Mammary epithelial cell (primary cell): ENCODE measurements around the gene BICRAL.

ENCODE experiments used
- CTCF ChIP-seq, 2 donors: IDR thresholded peaks in 1 of 2; conservative IDR thresholded peaks in 1 of 2; 2 replicates each; pipeline ENCODE4 v1.5.1; 2011 to 2012; ENCODE audit warnings: inconsistent platforms in 2 of 2, low read length in 2 of 2, mild to moderate bottlenecking in 2 of 2, control low read depth in 1 of 2, low read depth in 1 of 2; ENCODE audit not compliant: insufficient read depth in 1 of 2; ENCODE audit errors: extremely low read depth in 1 of 2
- EZH2 ChIP-seq: IDR thresholded peaks from 2 replicates; pipeline ENCODE4 v1.6.1; 2012; ENCODE audit warnings: low read length, inconsistent platforms, borderline replicate concordance

DNA sequence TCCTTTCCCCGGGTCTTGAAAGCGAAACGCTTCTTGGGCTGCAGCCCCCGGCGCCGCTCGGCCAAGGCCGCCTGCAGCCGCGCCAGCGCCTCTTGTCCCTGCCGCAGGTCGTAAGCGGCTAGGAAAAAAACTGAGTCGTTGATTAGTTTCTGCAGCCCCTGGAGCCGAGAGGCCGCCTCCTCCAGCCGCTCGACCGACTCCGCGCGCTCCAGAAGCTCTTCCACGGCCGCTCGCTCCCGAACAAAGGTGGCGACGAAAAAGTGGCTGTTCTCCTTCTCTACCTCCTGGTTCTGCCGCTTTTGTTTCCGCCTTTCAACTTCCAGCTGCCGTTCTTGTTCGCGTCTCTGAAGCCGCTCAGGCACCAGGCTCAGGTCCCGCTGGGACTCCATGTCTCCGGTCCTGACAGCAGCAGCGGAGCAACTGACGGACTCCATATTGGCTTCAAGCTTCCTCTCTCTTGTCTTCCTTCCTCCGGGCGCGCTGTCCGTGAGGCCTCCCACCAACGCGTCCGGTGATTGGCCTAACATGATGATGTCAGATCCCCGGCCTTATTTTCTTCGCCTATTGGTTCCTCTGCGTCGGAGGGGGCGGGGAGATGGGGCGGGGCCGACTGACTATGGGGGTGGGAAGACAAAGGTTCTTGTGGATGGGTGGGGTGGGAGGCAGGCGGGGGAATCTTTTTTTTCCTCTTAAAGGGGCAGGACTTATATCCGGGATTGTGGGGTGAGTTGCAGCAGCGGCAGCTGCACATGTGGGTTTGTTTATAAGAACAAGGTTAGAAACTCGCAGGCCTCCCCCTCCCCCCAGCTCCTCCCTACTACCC lies 36.0 kb upstream of the BICRAL start, which contains the start of gene TBCC:
- TF ChIP-seq CTCF (conservative IDR thresholded peaks at IDR 0.05 in 1 of 2, IDR thresholded peaks at IDR 0.05 in 1 of 2; ENCODE audit: extremely low read depth in 1 of 2, insufficient read depth in 1 of 2, low read depth in 1 of 2, low read length in 2 of 2) (no peak), EZH2 (no peak)
